A549 (cell line): Measurements from ENCODE around the gene AHSP. TPM values are rescaled to one million over a fixed set of nuclear protein-coding genes. Genes with fewer than 3 reads are reported as not detected.

Experiments used
- ATAC-seq, 2 experiments: fragments of 200-7000 bp in 1 of 2; fragments of >200 bp in 1 of 2; cut with Nextera tagmentation in 1 of 2; cut with Tn5 transposase in 1 of 2; 3 replicates each; pipeline versions ENCODE4 v1.8.0 to v1.9.1; 2018 to 2020; ENCODE audit warnings: mild to moderate bottlenecking in 1 of 2, moderate library complexity in 1 of 2
- CTCF ChIA-PET: fragments of 300-600 bp; sonication (Branson Sonifier 250); formaldehyde crosslinking; extraction: SDS; loops from one replicate; lab custom pipeline; 2021; ENCODE audit warnings: antibody characterized with exemption, inconsistent platforms; lab: Yijun Ruan, JAX
- POLR2A ChIA-PET: fragments of 350-600 bp; formaldehyde crosslinking; extraction: SDS; loops from one replicate; lab custom pipeline; 2021; ENCODE audit warnings: antibody characterized with exemption, inconsistent platforms; lab: Yijun Ruan, JAX
- DNase-seq, 2 experiments: peaks; one replicate each; pipeline versions ENCODE4 v3.0.0 to v3.0.0-alpha.2; 2011 to 2016; ENCODE audit warnings: low read depth in 1 of 2, low spot score in 1 of 2
- FAIRE-seq: peaks from 2 replicates; lab custom pipeline; 2011; peaks lifted over from hg19 to GRCh38; lab: Jason Lieb, UNC
- H3K27ac ChIP-seq, 2 experiments: fragments of >200 bp; sonication (Bioruptor Twin); formaldehyde crosslinking; 3 replicates each; pipeline ENCODE4 v1.5.1; 2016 to 2017
- H3K4me1 ChIP-seq: fragments of >200 bp; sonication (Bioruptor Twin); formaldehyde crosslinking; 3 replicates; pipeline ENCODE4 v1.6.1; 2016
- H3K4me2 ChIP-seq: fragments of >200 bp; sonication (Bioruptor Twin); formaldehyde crosslinking; 3 replicates; pipeline ENCODE4 v1.6.1; 2016
- H3K4me3 ChIP-seq: fragments of >200 bp; sonication (Bioruptor Twin); formaldehyde crosslinking; 3 replicates; pipeline ENCODE4 v1.5.1; 2016
- H3K9me3 ChIP-seq: fragments of >200 bp; sonication (Bioruptor Twin); formaldehyde crosslinking; 3 replicates; pipeline ENCODE4 v1.6.1; 2016
- CBX2 ChIP-seq: fragments of 200-600 bp; sonication (generic); IDR thresholded peaks from 2 replicates; pipeline ENCODE4 v1.6.1; 2016; ENCODE audit warnings: low read depth, mild to moderate bottlenecking, borderline replicate concordance
- CBX8 ChIP-seq: fragments of 200-600 bp; sonication (generic); IDR thresholded peaks from 2 replicates; pipeline ENCODE4 v1.6.1; 2016
- CEBPB ChIP-seq, 2 experiments: fragments of >200 bp in 1 of 2; sonication (Bioruptor Twin) in 1 of 2; formaldehyde crosslinking in 1 of 2; IDR thresholded peaks; 2 replicates each; pipeline ENCODE4 v1.6.1; 2012 to 2016
- ESRRA ChIP-seq: fragments of 150-350 bp; IDR thresholded peaks from 2 replicates; pipeline ENCODE4 v1.6.1; 2014; ENCODE audit warnings: mild to moderate bottlenecking, low read length, borderline replicate concordance
- HDAC2 ChIP-seq: fragments of 200-600 bp; sonication (generic); IDR thresholded peaks from 2 replicates; pipeline ENCODE4 v1.6.1; 2016
- HOXA7 ChIP-seq: fragments of 250-450 bp; sonication (Bioruptor Pico); IDR thresholded peaks from 2 replicates; pipeline ENCODE4 v1.5.0; 2020; ENCODE audit warnings: mild to moderate bottlenecking, moderate library complexity
- HOXB13 ChIP-seq: fragments of 250-450 bp; sonication (Bioruptor Pico); IDR thresholded peaks from 2 replicates; pipeline ENCODE4 v1.5.0; 2020; ENCODE audit warnings: low read depth, mild to moderate bottlenecking, moderate library complexity
- RAD21 ChIP-seq, 2 experiments: fragments of >200 bp in 1 of 2; sonication (Bioruptor Twin) in 1 of 2; formaldehyde crosslinking in 1 of 2; IDR thresholded peaks in 1 of 2; conservative IDR thresholded peaks in 1 of 2; 2 replicates in 1 of 2; 3 replicates in 1 of 2; pipeline ENCODE4 v1.6.1; 2012 to 2018; ENCODE audit warnings: inconsistent platforms in 1 of 2
- RFX5 ChIP-seq: fragments of 450-650 bp; IDR thresholded peaks from 2 replicates; pipeline ENCODE4 v1.7.1; 2014; ENCODE audit warnings: antibody characterized with exemption, mild to moderate bottlenecking, moderate library complexity
- RNF2 ChIP-seq: fragments of 200-600 bp; sonication (generic); IDR thresholded peaks from 2 replicates; pipeline ENCODE4 v1.6.1; 2016; ENCODE audit warnings: low read depth, mild to moderate bottlenecking, antibody characterized with exemption, moderate library complexity, borderline replicate concordance
- SREBF2 ChIP-seq: fragments of 450-650 bp; IDR thresholded peaks from 2 replicates; pipeline ENCODE4 v1.6.1; 2014; ENCODE audit warnings: mild to moderate bottlenecking, moderate library complexity
- TP53 ChIP-seq: fragments of 250-450 bp; sonication (Bioruptor Pico); IDR thresholded peaks from 2 replicates; pipeline ENCODE4 v1.5.0; 2021; ENCODE audit warnings: mild to moderate bottlenecking, moderate library complexity
- ZC3H11A ChIP-seq: fragments of 450-650 bp; IDR thresholded peaks from 2 replicates; pipeline ENCODE4 v1.6.1; 2014; ENCODE audit warnings: antibody characterized with exemption, mild to moderate bottlenecking
- ZNF302 ChIP-seq: fragments of 250-450 bp; sonication (Bioruptor Pico); IDR thresholded peaks from 2 replicates; pipeline ENCODE4 v1.9.0; 2021; ENCODE audit warnings: inconsistent platforms, mild to moderate bottlenecking, moderate library complexity
- WGBS: methylation state at CpG from one replicate; pipeline ENCODE4 v1.1.6; 2017; ENCODE audit errors: missing lambda C conversion rate; 5-methylcytosine and 5-hydroxymethylcytosine counted together
- polyA plus RNA-seq, 4 experiments: library from polyadenylated mRNA; depleted of rRNA in 3 of 4; stranded (reverse); fragments of >200 nt; fragmentation: RNase III in 1 of 4; extraction: RNeasy Plus Mini Kit Qiagen cat#74134 plus additional on column Dnase treatment in 1 of 4; gene quantifications; 2 replicates in 3 of 4; 3 replicates in 1 of 4; pipeline ENCODE4 v1.2.3, GENCODE V29; 2011 to 2017
- TF ChIP-seq, protein P1 (sequence below): fragments of >200 bp; sonication (Bioruptor Twin); formaldehyde crosslinking; IDR thresholded peaks from 2 replicates; pipeline ENCODE4 v1.6.1; 2016
- TF ChIP-seq, protein P2 (sequence below): IDR thresholded peaks from 2 replicates; pipeline ENCODE4 v1.6.1; 2012
- TF ChIP-seq, protein P3 (sequence below): fragments of 250-450 bp; sonication (Bioruptor Pico); IDR thresholded peaks from 2 replicates; pipeline ENCODE4 v1.5.0; 2021; ENCODE audit warnings: mild to moderate bottlenecking, moderate library complexity, borderline replicate concordance

Gene AHSP
- polyA plus RNA-seq, 2 of the 4 experiments (the other 2 are of a cell fraction), result not detected

DNA sequence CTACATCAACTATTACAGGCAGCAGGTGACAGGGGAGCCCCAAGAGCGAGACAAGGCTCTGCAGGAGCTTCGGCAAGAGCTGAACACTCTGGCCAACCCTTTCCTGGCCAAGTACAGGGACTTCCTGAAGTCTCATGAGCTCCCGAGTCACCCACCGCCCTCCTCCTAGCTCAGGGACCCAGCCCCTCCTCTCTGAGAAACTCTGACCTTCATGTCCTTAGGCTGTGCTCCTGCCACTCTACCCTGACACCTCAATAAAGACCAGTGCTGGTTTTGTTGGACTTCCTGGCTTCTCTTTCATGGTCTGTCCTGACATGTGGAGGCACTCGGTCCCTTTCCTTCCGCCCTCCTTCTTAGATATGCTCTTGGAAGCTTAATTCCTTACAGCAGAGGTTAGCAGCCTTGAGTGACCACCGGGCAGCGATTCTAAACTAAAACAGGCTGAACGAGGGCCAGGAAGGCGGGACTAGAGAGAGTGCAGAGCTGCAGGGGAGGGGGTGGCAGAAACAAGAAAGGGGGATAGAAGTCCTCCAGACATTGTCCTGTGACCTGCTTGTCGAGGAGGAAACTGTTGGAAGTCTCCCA lies 915 bp downstream of the AHSP start:
- no peak overlapping the region for H3K27ac ChIP-seq
- ATAC-seq, result peak in 1 of 2 experiments; percentile 30; a peak in 2 of 6 replicates
- peak overlapping the region; percentile 26; the same call in 1 of the 3 replicates for H3K4me3 ChIP-seq
- peaks cover 6% of the 10 kb centered on the region; the same call in 2 of the 3 replicates for H3K9me3 ChIP-seq
- no peak for FAIRE-seq
- H3K4me1 ChIP-seq, result no peaks in the 10 kb centered on the region
- TF ChIP-seq ZC3H11A (no peak), RFX5 (no peak), HOXB13 (CRISPR knock-in tag) (no peak), SREBF2 (no peak)
- WGBS, result 21% methylated on average over 11 of the region's 11 CpGs
- DNase-seq, result no peak
- CTCF ChIA-PET, result interaction anchor here (0.9 to 1.6 kb wide), 2 partner anchors 26 to 340 kb away, joined by 3 to 5 read pairs; no protein-coding TSS in a partner anchor
- H3K4me2 ChIP-seq, result peak overlapping the region; percentile 69
- POLR2A ChIA-PET, result no interaction called here

DNA sequence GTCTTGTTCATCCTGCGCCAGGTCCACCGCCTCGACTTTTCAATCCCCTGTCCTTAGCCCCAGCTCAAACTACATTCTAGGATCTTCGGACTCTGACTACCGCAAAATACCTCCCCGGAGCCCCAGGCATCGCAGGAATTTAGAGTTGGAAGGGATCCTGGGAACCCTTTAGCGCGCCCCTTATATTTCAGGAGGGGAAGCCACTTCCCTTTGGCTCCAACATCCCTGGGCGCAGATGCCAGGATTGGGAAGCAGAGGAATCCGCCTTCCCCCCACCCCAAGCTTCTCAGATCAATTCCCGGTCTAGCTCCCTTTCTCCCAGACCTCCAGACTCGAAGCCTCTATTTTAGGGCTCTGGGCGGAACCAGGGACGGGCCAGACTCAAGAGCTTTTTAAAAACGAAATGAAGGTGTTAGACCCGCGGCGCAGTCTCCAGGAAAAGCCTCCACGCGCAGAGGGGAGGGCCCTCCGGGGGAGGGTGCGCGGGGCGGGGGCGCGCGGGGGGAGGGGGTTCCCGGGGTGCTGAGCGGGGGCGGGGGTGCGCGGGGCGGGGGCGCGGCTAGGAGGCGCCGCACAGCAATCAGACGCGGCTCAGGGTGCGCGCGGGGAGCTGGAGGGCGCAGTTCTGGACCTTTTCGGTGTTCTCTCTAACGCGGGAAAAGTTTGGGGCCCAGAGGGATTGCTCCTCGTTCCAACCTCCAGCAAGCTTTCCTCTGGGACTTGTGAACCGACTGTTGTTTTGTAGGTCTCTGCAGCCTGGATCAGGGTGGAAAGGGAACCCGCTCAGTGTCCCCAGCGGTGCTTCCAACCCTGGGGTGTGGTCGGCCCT lies 1.6 kb downstream of the AHSP start:
- DNase-seq, result no peak
- Histone ChIP-seq H3K27ac (no peak overlapping the region), H3K4me2 (peak overlapping the region; percentile 69), H3K4me1 (no peaks in the 10 kb centered on the region), H3K9me3 (peaks cover 6% of the 10 kb centered on the region; the same call in 2 of the 3 replicates), H3K4me3 (peak overlapping the region; percentile 26; the same call in 2 of the 3 replicates)
- POLR2A ChIA-PET, result no interaction called here
- no peak for TF ChIP-seq CEBPB (IDR thresholded peaks at IDR 0.05)
- no peak for TF ChIP-seq RNF2
- TF ChIP-seq, protein P1, sequence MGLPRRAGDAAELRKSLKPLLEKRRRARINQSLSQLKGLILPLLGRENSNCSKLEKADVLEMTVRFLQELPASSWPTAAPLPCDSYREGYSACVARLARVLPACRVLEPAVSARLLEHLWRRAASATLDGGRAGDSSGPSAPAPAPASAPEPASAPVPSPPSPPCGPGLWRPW, result no peak
- TF ChIP-seq, protein P2, sequence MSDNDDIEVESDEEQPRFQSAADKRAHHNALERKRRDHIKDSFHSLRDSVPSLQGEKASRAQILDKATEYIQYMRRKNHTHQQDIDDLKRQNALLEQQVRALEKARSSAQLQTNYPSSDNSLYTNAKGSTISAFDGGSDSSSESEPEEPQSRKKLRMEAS, result no peak
- TF ChIP-seq HOXA7 (CRISPR knock-in tag), result no peak
- no peak for TF ChIP-seq CBX8
- ATAC-seq, result peak; percentile 48 to 54; a peak in 4 of 6 replicates
- FAIRE-seq, result no peak
- CTCF ChIA-PET, result interaction anchor here (1.6 kb wide), 1 partner anchor 339 kb away, joined by 5 read pairs; no protein-coding TSS in a partner anchor
- WGBS, result 11% methylated on average over 24 of the region's 52 CpGs

DNA sequence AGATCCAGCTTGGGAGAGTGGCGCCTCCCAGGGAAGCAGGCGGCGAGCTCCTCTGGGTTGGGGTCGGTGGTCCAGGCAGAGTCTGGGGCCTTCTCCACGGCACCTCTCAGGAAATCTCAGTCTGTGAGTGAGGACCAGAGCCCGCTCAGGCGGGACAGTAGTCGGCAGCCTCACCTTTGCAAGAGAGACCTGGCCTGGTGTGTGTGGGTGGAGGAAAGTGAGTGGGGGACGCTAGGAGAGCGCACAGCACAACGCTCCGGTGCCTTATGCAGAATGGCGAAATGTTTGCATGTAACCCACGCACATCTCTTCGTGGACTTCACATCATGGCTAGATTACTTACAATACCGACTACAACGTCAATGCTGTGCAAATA lies 2.2 kb downstream of the AHSP start:
- Histone ChIP-seq H3K4me2 (peak overlapping the region; percentile 69), H3K4me1 (no peaks in the 10 kb centered on the region), H3K27ac (no peak overlapping the region), H3K9me3 (peaks cover 6% of the 10 kb centered on the region; the same call in 2 of the 3 replicates), H3K4me3 (peak overlapping the region; percentile 26; the same call in 1 of the 3 replicates)
- CTCF ChIA-PET, result interaction anchor here (1.6 kb wide), 1 partner anchor 339 kb away, joined by 5 read pairs; no protein-coding TSS in a partner anchor
- POLR2A ChIA-PET, result no interaction called here
- FAIRE-seq, result no peak
- ATAC-seq, result peak; percentile 37 to 55; a peak in 5 of 6 replicates
- TF ChIP-seq RNF2 (no peak), CBX8 (no peak), CBX2 (no peak), ZNF302 (no peak), HOXB13 (CRISPR knock-in tag) (no peak), RFX5 (no peak), HOXA7 (CRISPR knock-in tag) (no peak), ZC3H11A (no peak), TP53 (no peak), HDAC2 (no peak), ESRRA (no peak), RAD21 (conservative IDR thresholded peaks at IDR 0.05 in 1 of 2, IDR thresholded peaks at IDR 0.05 in 1 of 2) (no peak), SREBF2 (no peak)
- TF ChIP-seq, protein P3, sequence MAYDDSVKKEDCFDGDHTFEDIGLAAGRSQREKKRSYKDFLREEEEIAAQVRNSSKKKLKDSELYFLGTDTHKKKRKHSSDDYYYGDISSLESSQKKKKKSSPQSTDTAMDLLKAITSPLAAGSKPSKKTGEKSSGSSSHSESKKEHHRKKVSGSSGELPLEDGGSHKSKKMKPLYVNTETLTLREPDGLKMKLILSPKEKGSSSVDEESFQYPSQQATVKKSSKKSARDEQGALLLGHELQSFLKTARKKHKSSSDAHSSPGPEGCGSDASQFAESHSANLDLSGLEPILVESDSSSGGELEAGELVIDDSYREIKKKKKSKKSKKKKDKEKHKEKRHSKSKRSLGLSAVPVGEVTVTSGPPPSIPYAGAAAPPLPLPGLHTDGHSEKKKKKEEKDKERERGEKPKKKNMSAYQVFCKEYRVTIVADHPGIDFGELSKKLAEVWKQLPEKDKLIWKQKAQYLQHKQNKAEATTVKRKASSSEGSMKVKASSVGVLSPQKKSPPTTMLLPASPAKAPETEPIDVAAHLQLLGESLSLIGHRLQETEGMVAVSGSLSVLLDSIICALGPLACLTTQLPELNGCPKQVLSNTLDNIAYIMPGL (CRISPR knock-in tag), result no peak
- TF ChIP-seq, protein P2, result no peak
- TF ChIP-seq, protein P1, result no peak
- no peak for DNase-seq
- WGBS, result 23% methylated on average over 14 of the region's 17 CpGs
